Erythroblast (primary cell): ENCODE measurements around the gene DENND4A.

Experiments used
- GATA1 ChIP-seq: IDR thresholded peaks from 2 replicates; pipeline ENCODE4 v1.6.1; 2011; ENCODE audit warnings: low read depth, mild to moderate bottlenecking, control low read depth, low read length, moderate library complexity
- POLR2A ChIP-seq: IDR thresholded peaks from 2 replicates; pipeline ENCODE4 v1.6.1; 2011; ENCODE audit warnings: mild to moderate bottlenecking, low read length

- TF ChIP-seq POLR2A (no peak), GATA1 (no peak)
These were observed 103.6 kb downstream of the DENND4A start for GRCh38 chr15:65688462-65688861.
